ENCODE results near the gene GARIN5B. TPM values are rescaled to one million over a fixed set of nuclear protein-coding genes. Genes with fewer than 3 reads are reported as not detected.
A peak's percentile ranks its signal among the peaks of the same experiment; 100 is the strongest.

GARIN5B gene
- total and polyA plus RNA-seq, 4 experiments from 2014 or later, result not detected

DNA sequence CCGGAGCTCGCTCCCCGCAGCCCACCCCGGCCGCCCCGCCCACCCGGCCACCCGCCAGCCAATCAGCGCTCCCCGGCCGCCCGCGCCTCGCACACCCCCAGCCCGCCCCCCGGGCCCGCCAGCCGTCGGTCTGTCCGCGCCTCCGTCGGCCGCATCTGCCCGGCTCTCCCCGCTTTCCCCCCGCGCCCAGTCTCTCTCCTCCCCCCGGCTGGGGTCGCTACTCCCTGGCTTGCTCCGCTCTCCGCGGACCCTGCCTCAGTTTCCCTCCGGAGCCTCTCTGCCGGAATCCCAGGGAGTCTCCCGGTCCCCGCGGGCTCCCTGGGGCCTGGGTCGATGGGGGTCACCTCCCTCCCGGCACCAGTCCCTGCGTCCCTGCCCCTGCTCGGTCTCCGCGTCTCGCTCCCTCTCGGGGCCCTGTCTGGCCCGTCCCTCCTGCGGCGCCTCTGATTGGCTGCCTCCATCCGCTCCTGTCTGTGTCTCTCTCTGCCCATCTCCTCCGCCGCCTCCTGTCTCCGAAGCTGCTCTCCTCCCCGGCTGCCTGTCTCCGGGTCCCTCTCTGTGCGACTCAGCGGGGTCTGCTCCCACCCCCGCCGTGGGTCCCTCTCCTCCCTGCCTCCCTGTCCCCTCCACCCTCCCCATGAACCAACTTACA lies 6.7 kb upstream of the GARIN5B start:
- Mint-ChIP-seq H3K9me3 (peaks cover 0 to 4% (median 0%) of the 10 kb centered on the region in 8 donors), H3K36me3 (no peaks in the 10 kb centered on the region), H3K4me3 (peak overlapping the region; percentile 60 to 85 (median 75)), H3K27ac (peak overlapping the region in 1 of 7 donors; percentile 57), H3K4me1 (peaks cover 6 to 13% (median 9%) of the 10 kb centered on the region in 4 donors), H3K27me3 (peaks cover 29 to 37% of the 10 kb centered on the region in 2 donors)
- Histone ChIP-seq H3K4me3 (ENCODE audit: low read length in 2 of 2) (no peak overlapping the region), H3K36me3 (ENCODE audit: insufficient read depth, low read length) (no peaks in the 10 kb centered on the region), H3K4me1 (ENCODE audit: insufficient read depth, low read length) (peaks cover 7% of the 10 kb centered on the region), H3K27me3 (ENCODE audit: insufficient read depth, low read length) (peaks cover 23% of the 10 kb centered on the region), H3K9me3 (ENCODE audit: control insufficient read depth in 1 of 2, low read length in 2 of 2) (no peaks in the 10 kb centered on the region), H3K27ac (ENCODE audit: low read depth, low read length) (no peak overlapping the region)
- intact Hi-C loops (cut with micrococcal nuclease), result no loop called here
- peak in 2 of 5 donors; percentile 26 to 32 for DNase-seq
- CTCF ChIA-PET (ENCODE audit: partially characterized antibody), result no interaction called here
- POLR2A ChIA-PET (ENCODE audit: partially characterized antibody), result interaction anchor here (1.8 kb wide), 1 partner anchor 14 kb away, joined by 5 read pairs; the partner anchor contains the start of gene TMEM238

DNA sequence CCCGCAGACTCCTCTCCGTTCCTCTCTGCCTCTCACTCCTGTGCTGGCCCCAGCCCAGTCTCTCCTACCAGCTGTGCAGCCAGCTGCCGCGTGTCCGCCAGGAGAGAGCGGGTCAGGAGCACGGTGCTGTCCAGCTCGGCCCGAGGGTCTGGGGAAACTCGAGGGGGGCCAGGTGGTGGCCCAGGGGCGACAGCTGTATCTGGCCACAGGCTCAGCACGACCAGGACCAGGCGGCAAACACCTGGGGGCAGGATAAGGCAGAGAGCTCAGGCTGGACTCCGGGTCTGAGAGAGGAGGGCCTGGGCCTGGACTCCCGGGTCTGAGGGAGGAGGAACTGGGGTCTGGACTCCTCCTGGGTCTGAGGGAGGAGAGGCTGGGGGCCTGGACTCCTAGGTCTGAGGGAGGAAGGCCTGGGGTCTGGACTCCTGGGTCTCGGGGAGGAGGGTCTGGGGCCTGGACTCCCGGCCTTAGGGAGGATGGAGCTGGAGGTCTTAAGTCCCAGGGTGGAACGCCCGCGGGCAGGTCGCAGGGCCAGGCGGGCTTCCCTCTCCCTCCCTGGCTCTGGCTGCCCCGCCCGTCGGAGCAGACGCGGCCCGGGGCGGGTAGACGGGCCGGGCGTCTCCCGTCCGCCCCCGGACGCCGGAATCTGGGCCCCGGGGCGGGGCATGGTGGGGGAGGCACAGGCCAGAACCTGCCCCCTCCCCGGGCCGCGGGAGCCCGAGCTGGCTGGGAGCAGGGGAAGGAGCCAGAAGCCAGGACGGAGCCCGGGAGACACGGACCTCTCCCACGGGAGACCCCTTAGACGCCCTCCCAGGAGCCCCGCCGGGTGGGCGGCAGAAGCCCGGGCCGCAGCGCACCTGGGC lies 5.9 kb upstream of the GARIN5B start:
- Histone ChIP-seq H3K4me1 (ENCODE audit: insufficient read depth, low read length) (peaks cover 7% of the 10 kb centered on the region), H3K27me3 (ENCODE audit: insufficient read depth, low read length) (peaks cover 23% of the 10 kb centered on the region), H3K4me3 (ENCODE audit: low read length in 2 of 2) (no peak overlapping the region), H3K9me3 (ENCODE audit: control insufficient read depth in 1 of 2, low read length in 2 of 2) (no peaks in the 10 kb centered on the region), H3K27ac (ENCODE audit: low read depth, low read length) (no peak overlapping the region), H3K36me3 (ENCODE audit: insufficient read depth, low read length) (no peaks in the 10 kb centered on the region)
- Mint-ChIP-seq H3K36me3 (no peaks in the 10 kb centered on the region), H3K9me3 (peaks cover 0 to 4% (median 0%) of the 10 kb centered on the region in 8 donors), H3K4me3 (peak overlapping the region in 1 of 8 donors; percentile 31), H3K27me3 (peaks cover 28 to 37% of the 10 kb centered on the region in 2 donors), H3K27ac (no peak overlapping the region), H3K4me1 (peaks cover 6 to 13% (median 9%) of the 10 kb centered on the region in 4 donors)
- intact Hi-C loops (cut with micrococcal nuclease), result no loop called here
- CTCF ChIA-PET (ENCODE audit: partially characterized antibody), result no interaction called here
- POLR2A ChIA-PET (ENCODE audit: partially characterized antibody), result interaction anchor here (1.1 to 1.8 kb wide), 2 partner anchors 15 kb away, joined by 4 to 5 read pairs; partner anchors contain the start of gene TMEM238
- no peak for DNase-seq

DNA sequence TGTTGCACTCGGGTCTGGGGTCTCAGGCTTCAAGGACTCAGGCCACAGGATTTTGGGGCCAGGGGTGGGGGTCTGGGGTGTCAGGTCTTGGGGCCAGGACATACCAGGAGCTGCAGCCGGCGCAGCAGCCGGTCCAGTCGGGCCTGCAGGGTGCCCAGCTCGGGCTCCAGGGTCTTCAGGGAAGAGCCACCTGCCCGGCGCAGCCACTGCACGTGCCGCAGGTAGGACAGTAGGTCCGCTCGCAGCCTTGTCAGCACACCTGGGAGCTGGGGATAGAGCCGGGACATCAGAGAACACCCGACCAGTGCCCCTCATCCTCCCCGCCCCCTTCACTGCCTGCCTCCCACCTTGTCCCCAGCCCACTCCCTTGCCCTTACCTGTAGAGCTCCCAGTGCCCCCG lies 5.0 kb upstream of the GARIN5B start:
- H3K9me3 Mint-ChIP-seq, result peaks cover 0 to 4% (median 0%) of the 10 kb centered on the region in 8 donors
- H3K9me3 ChIP-seq (ENCODE audit: control insufficient read depth in 1 of 2, low read length in 2 of 2), result no peaks in the 10 kb centered on the region
- H3K27me3 Mint-ChIP-seq, result peaks cover 25 to 32% of the 10 kb centered on the region in 2 donors
- peak overlapping the region in 1 of 8 donors; percentile 26 for H3K4me3 Mint-ChIP-seq
- no peak for DNase-seq
- H3K4me1 ChIP-seq (ENCODE audit: insufficient read depth, low read length), result peaks cover 7% of the 10 kb centered on the region
- intact Hi-C loops (cut with micrococcal nuclease), result no loop called here
- ChIA-PET POLR2A (ENCODE audit: partially characterized antibody) (interaction anchor here (1.1 kb wide), 1 partner anchor 16 kb away, joined by 4 read pairs; the partner anchor contains the start of gene TMEM238), CTCF (ENCODE audit: partially characterized antibody) (no interaction called here)
- H3K36me3 ChIP-seq (ENCODE audit: insufficient read depth, low read length), result no peaks in the 10 kb centered on the region
- H3K36me3 Mint-ChIP-seq, result no peaks in the 10 kb centered on the region
- H3K27me3 ChIP-seq (ENCODE audit: insufficient read depth, low read length), result peaks cover 23% of the 10 kb centered on the region
- H3K27ac Mint-ChIP-seq, result no peak overlapping the region
- no peak overlapping the region for H3K4me3 ChIP-seq (ENCODE audit: low read length in 2 of 2)
- H3K27ac ChIP-seq (ENCODE audit: low read depth, low read length), result no peak overlapping the region
- H3K4me1 Mint-ChIP-seq, result peaks cover 4 to 8% (median 6%) of the 10 kb centered on the region in 4 donors

DNA sequence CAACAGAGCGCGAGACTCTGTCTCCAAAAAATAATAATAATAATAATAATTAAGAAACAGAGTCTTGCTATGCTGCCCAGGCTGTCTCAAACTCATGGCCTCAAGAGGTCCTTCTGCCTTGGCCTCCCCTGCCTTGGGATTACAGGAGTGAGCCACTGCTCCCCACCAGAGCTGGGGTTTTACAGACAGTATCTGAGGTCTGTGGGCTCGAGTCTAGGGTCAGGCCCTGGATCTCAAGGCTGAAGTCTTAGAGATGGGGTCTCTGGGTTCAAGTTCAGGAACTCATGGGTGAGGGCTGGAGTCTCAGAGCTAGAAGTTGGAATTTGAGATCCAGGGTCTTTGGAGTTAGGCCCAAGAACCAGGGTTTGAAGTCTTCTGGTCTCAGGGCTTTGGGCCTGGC lies 3.7 kb upstream of the GARIN5B start:
- intact Hi-C loops (cut with micrococcal nuclease), result no loop called here
- no peak overlapping the region for H3K27ac Mint-ChIP-seq

DNA sequence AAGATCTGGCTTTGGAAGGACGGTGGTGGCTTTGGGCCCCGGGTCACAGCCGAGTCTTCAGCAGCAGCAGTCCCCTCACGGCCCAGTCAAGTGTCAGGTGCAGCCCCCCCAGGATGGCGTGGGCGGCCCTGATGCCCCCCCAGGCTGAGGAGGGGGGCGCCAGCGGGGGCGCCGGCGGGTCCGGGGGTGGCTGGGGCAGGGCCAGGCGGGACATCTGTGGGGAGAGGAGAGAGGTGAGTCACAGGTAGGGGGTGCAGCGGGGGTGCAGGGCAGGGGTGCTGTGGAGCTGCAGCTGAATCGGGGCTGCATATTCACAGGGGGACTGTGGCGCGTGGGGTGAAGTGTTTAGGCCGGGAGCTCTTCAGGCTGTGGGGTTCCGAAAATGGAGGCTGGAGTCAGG lies 2.9 kb upstream of the GARIN5B start:
- H3K4me3 Mint-ChIP-seq, result no peak overlapping the region

More for the DNA sequence above, 3.7 kb upstream of the GARIN5B start:
- no peak overlapping the region for H3K27ac ChIP-seq (ENCODE audit: low read depth, low read length)
- no peak for DNase-seq
- no peaks in the 10 kb centered on the region for H3K36me3 ChIP-seq (ENCODE audit: insufficient read depth, low read length)
- Mint-ChIP-seq H3K36me3 (no peaks in the 10 kb centered on the region), H3K4me3 (peak overlapping the region in 2 of 8 donors; percentile 12 to 21), H3K9me3 (peaks cover 0 to 4% (median 0%) of the 10 kb centered on the region in 8 donors), H3K4me1 (peaks cover 4 to 5% (median 5%) of the 10 kb centered on the region in 4 donors), H3K27me3 (peaks cover 19 to 27% of the 10 kb centered on the region in 2 donors)
- ChIA-PET CTCF (ENCODE audit: partially characterized antibody) (no interaction called here), POLR2A (ENCODE audit: partially characterized antibody) (interaction anchor here (0.9 kb wide), 1 partner anchor 49 kb away, joined by 3 read pairs; no protein-coding TSS in a partner anchor)
- H3K9me3 ChIP-seq (ENCODE audit: control insufficient read depth in 1 of 2, low read length in 2 of 2), result no peaks in the 10 kb centered on the region
- H3K4me3 ChIP-seq (ENCODE audit: low read length in 2 of 2), result no peak overlapping the region
- H3K4me1 ChIP-seq (ENCODE audit: insufficient read depth, low read length), result peaks cover 7% of the 10 kb centered on the region
- peaks cover 19% of the 10 kb centered on the region for H3K27me3 ChIP-seq (ENCODE audit: insufficient read depth, low read length)

DNA sequence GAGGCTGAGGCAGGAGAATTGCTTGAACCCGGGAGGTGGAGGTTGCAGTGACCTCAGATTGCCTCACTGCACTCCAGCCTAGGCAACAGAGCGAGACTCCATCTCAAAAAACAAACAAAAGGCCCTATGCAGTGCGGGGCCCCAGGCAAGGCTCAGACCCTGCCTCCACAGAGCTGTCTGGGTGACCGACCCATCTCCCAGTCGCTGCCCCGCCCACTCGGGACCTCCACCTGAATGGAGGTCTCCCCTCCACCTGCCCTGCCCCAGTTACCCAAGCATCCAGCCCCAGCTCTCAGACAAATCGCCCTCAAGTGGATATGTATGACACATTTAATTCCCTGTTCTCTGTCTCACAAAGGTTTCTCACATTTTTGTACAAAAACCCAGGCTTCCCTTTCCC lies 2.2 kb upstream of the GARIN5B start:
- H3K36me3 Mint-ChIP-seq, result no peaks in the 10 kb centered on the region
- Histone ChIP-seq H3K27me3 (ENCODE audit: insufficient read depth, low read length) (peaks cover 10% of the 10 kb centered on the region), H3K36me3 (ENCODE audit: insufficient read depth, low read length) (no peaks in the 10 kb centered on the region), H3K27ac (ENCODE audit: low read depth, low read length) (no peak overlapping the region), H3K4me1 (ENCODE audit: insufficient read depth, low read length) (peaks cover 7% of the 10 kb centered on the region), H3K9me3 (ENCODE audit: control insufficient read depth in 1 of 2, low read length in 2 of 2) (no peaks in the 10 kb centered on the region), H3K4me3 (ENCODE audit: low read length in 2 of 2) (no peak overlapping the region)
- no peaks in the 10 kb centered on the region for H3K9me3 Mint-ChIP-seq
- no peak for DNase-seq
- CTCF ChIA-PET (ENCODE audit: partially characterized antibody), result no interaction called here
- POLR2A ChIA-PET (ENCODE audit: partially characterized antibody), result no interaction called here
- no peak overlapping the region for H3K4me3 Mint-ChIP-seq
- H3K27ac Mint-ChIP-seq, result peak overlapping the region in 1 of 7 donors; percentile 29
- H3K4me1 Mint-ChIP-seq, result peaks cover 2 to 5% (median 3%) of the 10 kb centered on the region in 4 donors
- intact Hi-C loops (cut with micrococcal nuclease), result no loop called here
- H3K27me3 Mint-ChIP-seq, result peaks cover 7 to 16% of the 10 kb centered on the region in 2 donors

More for the DNA sequence above, 2.9 kb upstream of the GARIN5B start:
- intact Hi-C loops (cut with micrococcal nuclease), result no loop called here
- Histone ChIP-seq H3K4me1 (ENCODE audit: insufficient read depth, low read length) (peaks cover 7% of the 10 kb centered on the region), H3K27ac (ENCODE audit: low read depth, low read length) (no peak overlapping the region), H3K4me3 (ENCODE audit: low read length in 2 of 2) (no peak overlapping the region), H3K27me3 (ENCODE audit: insufficient read depth, low read length) (peaks cover 16% of the 10 kb centered on the region), H3K36me3 (ENCODE audit: insufficient read depth, low read length) (no peaks in the 10 kb centered on the region), H3K9me3 (ENCODE audit: control insufficient read depth in 1 of 2, low read length in 2 of 2) (no peaks in the 10 kb centered on the region)
- Mint-ChIP-seq H3K27me3 (peaks cover 13 to 20% of the 10 kb centered on the region in 2 donors), H3K9me3 (peaks cover 0 to 4% (median 0%) of the 10 kb centered on the region in 8 donors), H3K27ac (no peak overlapping the region), H3K36me3 (no peaks in the 10 kb centered on the region), H3K4me1 (peaks cover 4 to 5% (median 5%) of the 10 kb centered on the region in 4 donors)
- no peak for DNase-seq
- ChIA-PET CTCF (ENCODE audit: partially characterized antibody) (no interaction called here), POLR2A (ENCODE audit: partially characterized antibody) (no interaction called here)

Data from CD4-positive, alpha-beta memory T cell (primary cell).